Measurements from ENCODE around the gene ENTR1. TPM values are rescaled to one million over a fixed set of nuclear protein-coding genes. Genes with fewer than 3 reads are reported as not detected.

Gene ENTR1
- total and polyA plus RNA-seq, 2 of the 13 experiments (the other 11 are each of a cell fraction or from before 2014, with no cell fraction given) = 70.1 to 76.4 TPM

GRCh38 chr9:136409557-136410455, 608 bp downstream of the ENTR1 start (continued):
- TF ChIP-seq REST (IDR thresholded peaks at IDR 0.05; ENCODE audit: borderline replicate concordance in 1 of 2, low read depth in 1 of 2, low read length in 2 of 2) (no peak), SIN3A (IDR thresholded peaks at IDR 0.05; ENCODE audit: borderline replicate concordance, low read depth, low read length) (no peak), MATR3 (CRISPR knock-in tag; IDR thresholded peaks at IDR 0.05) (no peak), SSRP1 (CRISPR knock-in tag; IDR thresholded peaks at IDR 0.05) (no peak), KDM4B (CRISPR knock-in tag; IDR thresholded peaks at IDR 0.05) (no peak), EED (CRISPR knock-in tag; IDR thresholded peaks at IDR 0.05) (no peak; the same call in 1 of the 2 replicates), DMAP1 (CRISPR knock-in tag; IDR thresholded peaks at IDR 0.05) (peak; percentile 2; the same call in 1 of the 2 replicates), ZNF547 (CRISPR knock-in tag; IDR thresholded peaks at IDR 0.05) (no peak), RNF2 (conservative IDR thresholded peaks at IDR 0.05; ENCODE audit: low read depth) (peak; percentile 95), ZNF670 (CRISPR knock-in tag; IDR thresholded peaks at IDR 0.05; ENCODE audit: borderline replicate concordance) (no peak; the same call in 1 of the 2 replicates), ZNF563 (CRISPR knock-in tag; IDR thresholded peaks at IDR 0.05) (peak; percentile 29; the same call in 1 of the 2 replicates), ZNF34 (CRISPR knock-in tag; IDR thresholded peaks at IDR 0.05; ENCODE audit: borderline replicate concordance) (no peak), KLF11 (CRISPR knock-in tag; IDR thresholded peaks at IDR 0.05) (no peak), CHD2 (IDR thresholded peaks at IDR 0.05; ENCODE audit: low read depth, low read length) (no peak), BCL6 (CRISPR knock-in tag; IDR thresholded peaks at IDR 0.05) (no peak), ZBTB49 (CRISPR knock-in tag; IDR thresholded peaks at IDR 0.05; ENCODE audit: borderline replicate concordance) (no peak), DBP (CRISPR knock-in tag; IDR thresholded peaks at IDR 0.05; ENCODE audit: not compliant biosample characterization) (peak; percentile 31), ATF4 (CRISPR knock-in tag; IDR thresholded peaks at IDR 0.05) (no peak; a peak in 1 of 4 replicates), ZNF572 (CRISPR knock-in tag; IDR thresholded peaks at IDR 0.05) (0 out of 2 replicates have a peak, but pooled peaks have one; percentile 21), RAD51 (IDR thresholded peaks at IDR 0.05; ENCODE audit: borderline replicate concordance) (no peak)

All from HepG2 (cell line).